8988T (cell line): ENCODE results near the gene THSD7A.

Experiments used
- DNase-seq: peaks from one replicate; pipeline ENCODE4 v3.0.0; 2011

The THSD7A gene

GRCh38 chr7:11376529-11376928 lies 455.5 kb downstream of the THSD7A start:
- DNase-seq, result no peak

GRCh38 chr7:11374629-11375028 lies 457.4 kb downstream of the THSD7A start:
- DNase-seq, result no peak

- no peak for DNase-seq
Observed at GRCh38 chr7:11373546-11374142, 458.4 kb downstream of the THSD7A start.

- no peak for DNase-seq
Observed at GRCh38 chr7:11369696-11370095, 462.3 kb downstream of the THSD7A start.

GRCh38 chr7:11366118-11366517 lies 465.9 kb downstream of the THSD7A start:
- no peak for DNase-seq

- no peak for DNase-seq
Observed at GRCh38 chr7:11358637-11359036, 473.4 kb downstream of the THSD7A start.

GRCh38 chr7:11355399-11356005 lies 476.5 kb downstream of the THSD7A start:
- no peak for DNase-seq

GRCh38 chr7:11346302-11346701 lies 485.7 kb downstream of the THSD7A start:
- no peak for DNase-seq

- DNase-seq, result no peak
Observed at GRCh38 chr7:11345621-11346020, 486.4 kb downstream of the THSD7A start.

GRCh38 chr7:11343818-11344413 lies 488.1 kb downstream of the THSD7A start:
- no peak for DNase-seq

- no peak for DNase-seq
Observed at GRCh38 chr7:11343136-11343535, 488.9 kb downstream of the THSD7A start.

GRCh38 chr7:11341285-11341944 lies 490.6 kb downstream of the THSD7A start:
- DNase-seq, result no peak

GRCh38 chr7:11336432-11336831 lies 495.6 kb downstream of the THSD7A start:
- DNase-seq, result no peak

GRCh38 chr7:11335947-11336346 lies 496.1 kb downstream of the THSD7A start:
- DNase-seq, result no peak

GRCh38 chr7:11332865-11333228 lies 499.2 kb downstream of the THSD7A start:
- DNase-seq, result no peak

- DNase-seq, result no peak
Observed at GRCh38 chr7:11332186-11332864, 499.7 kb downstream of the THSD7A start.

GRCh38 chr7:11331128-11332102 lies 500.6 kb downstream of the THSD7A start:
- DNase-seq, result no peak

GRCh38 chr7:11330717-11331116 lies 501.3 kb downstream of the THSD7A start:
- DNase-seq, result no peak

- no peak for DNase-seq
Observed at GRCh38 chr7:11330208-11330607, 501.8 kb downstream of the THSD7A start.

- DNase-seq, result no peak
Observed at GRCh38 chr7:11329626-11330025, 502.4 kb downstream of the THSD7A start.

GRCh38 chr7:11328309-11328708 lies 503.7 kb downstream of the THSD7A start:
- DNase-seq, result no peak

- no peak for DNase-seq
Observed at GRCh38 chr7:11327633-11328032, 504.4 kb downstream of the THSD7A start.
